Kidney (tissue), 14 donors: ENCODE measurements around the gene COL6A6. TPM values are rescaled to one million over a fixed set of nuclear protein-coding genes. Genes with fewer than 3 reads are reported as not detected.

Experiments used
- DNase-seq, 5 donors: peaks; one replicate each; pipeline ENCODE4 v3.0.0-alpha.2; 2013 to 2020
- FAIRE-seq: peaks from 2 replicates; lab custom pipeline; 2012; peaks lifted over from hg19 to GRCh38; lab: Jason Lieb, UNC
- H3K27ac ChIP-seq, 2 donors: one replicate each; pipeline ENCODE4 v1.7.0; 2013; ENCODE audit warnings: low read depth in 2 of 2, low read length in 2 of 2, inconsistent platforms in 1 of 2
- H3K27me3 ChIP-seq: one replicate; pipeline ENCODE4 v1.7.1; 2013; ENCODE audit warnings: low read length, inconsistent platforms; ENCODE audit not compliant: control insufficient read depth, insufficient read depth
- H3K36me3 ChIP-seq, 3 donors: one replicate each; pipeline versions ENCODE4 v1.7.0 to v1.7.1; 2013; ENCODE audit warnings: low read length in 3 of 3, control low read depth in 1 of 3, inconsistent platforms in 1 of 3; ENCODE audit not compliant: insufficient read depth in 3 of 3, control insufficient read depth in 2 of 3
- H3K4me1 ChIP-seq, 3 donors: one replicate each; pipeline versions ENCODE4 v1.7.0 to v1.7.1; 2013; ENCODE audit warnings: low read length in 3 of 3, inconsistent platforms in 1 of 3, low read depth in 1 of 3; ENCODE audit not compliant: control insufficient read depth in 2 of 3, insufficient read depth in 2 of 3
- H3K4me3 ChIP-seq, 3 donors: one replicate each; pipeline versions ENCODE4 v1.7.0 to v1.8.1; 2013; ENCODE audit warnings: low read length in 3 of 3, control low read depth in 1 of 3, inconsistent platforms in 1 of 3
- H3K9ac ChIP-seq, 3 donors: one replicate each; pipeline versions ENCODE4 v1.7.0 to v1.7.1; 2013; ENCODE audit warnings: low read length in 3 of 3, control low read depth in 1 of 3, inconsistent platforms in 1 of 3
- H3K9me3 ChIP-seq, 3 donors: one replicate each; pipeline versions ENCODE4 v1.7.0 to v1.7.1; 2013; ENCODE audit warnings: low read length in 3 of 3, control low read depth in 1 of 3, inconsistent platforms in 1 of 3; ENCODE audit not compliant: control insufficient read depth in 2 of 3, insufficient read depth in 1 of 3
- CTCF ChIP-seq: IDR thresholded peaks from 3 replicates; pipeline ENCODE4 v1.5.1; 2012; ENCODE audit warnings: mild to moderate bottlenecking, moderate library complexity, borderline replicate concordance; ENCODE audit not compliant: insufficient read depth; ENCODE audit errors: extremely low read depth
- intact Hi-C: fragments of 100-400 bp; cut with DNase I; formaldehyde crosslinking; loops from one replicate; pipeline ENCODE4 v1.11.1; 2022
- polyA plus RNA-seq: library from polyadenylated mRNA; stranded (reverse); fragments of 350-450 nt; fragmentation: Illumina TruSeq; extraction: RNeasy Lipid Tissue Mini Kit (QIAGEN cat#74804); gene quantifications from one replicate; pipeline ENCODE4 v1.2.3, GENCODE V29; 2014; ENCODE audit warnings: low read depth, low replicate concordance; ENCODE audit not compliant: insufficient read depth
- total RNA-seq: library from RNA; stranded (reverse); fragmentation: NEBNext Ultra II Directional; extraction: Animal tissue kit (Norgen Biotek cat#: 25700); gene quantifications from one replicate; pipeline ENCODE4 v1.2.1, GENCODE V29; 2021
- donor health status: control.
- donor health status: control.
- donor health status: control.
- donor health status: control.
- donor health status: control.
- donor health status: DM: yes; HTN: yes; CAD: no.
- donor health status: Normal renal cell carcinoma (clear cell type).

Gene COL6A6
- total and polyA plus RNA-seq, 2 donors from 2014 or later = 0.25 TPM; not detected in 1

- FAIRE-seq (no peak), DNase-seq (no peak)
- intact Hi-C loops = no loop called here
- TF ChIP-seq CTCF = no peak
- Histone ChIP-seq H3K27me3 (no peaks in the 10 kb centered on the region), H3K36me3 (no peaks in the 10 kb centered on the region), H3K9me3 (no peaks in the 10 kb centered on the region), H3K9ac (no peak overlapping the region), H3K4me1 (no peaks in the 10 kb centered on the region), H3K4me3 (no peak overlapping the region), H3K27ac (no peak overlapping the region)
These were observed 28.1 kb upstream of the COL6A6 start for GRCh38 chr3:130488769-130489450.

- Histone ChIP-seq H3K4me1 (no peaks in the 10 kb centered on the region), H3K9ac (no peak overlapping the region), H3K4me3 (no peak overlapping the region), H3K27ac (no peak overlapping the region), H3K27me3 (no peaks in the 10 kb centered on the region), H3K9me3 (no peaks in the 10 kb centered on the region), H3K36me3 (no peaks in the 10 kb centered on the region)
- TF ChIP-seq CTCF = no peak
- FAIRE-seq (no peak), DNase-seq (no peak)
- intact Hi-C loops = no loop called here
These were observed 26.7 kb upstream of the COL6A6 start for GRCh38 chr3:130490241-130490640.

- no peaks in the 10 kb centered on the region for H3K4me1 ChIP-seq
- no peak for TF ChIP-seq CTCF
- no peak overlapping the region for H3K27ac ChIP-seq
- H3K4me3 ChIP-seq = no peak overlapping the region
- FAIRE-seq (no peak), DNase-seq (peak in 1 of 5 donors; percentile 35)
- H3K36me3 ChIP-seq = no peaks in the 10 kb centered on the region
- no peaks in the 10 kb centered on the region for H3K27me3 ChIP-seq
- H3K9me3 ChIP-seq = no peaks in the 10 kb centered on the region
- intact Hi-C loops = no loop called here
- no peak overlapping the region for H3K9ac ChIP-seq
These were observed 25.5 kb upstream of the COL6A6 start for GRCh38 chr3:130491431-130491830.

GRCh38 chr3:130504701-130505100, 12.3 kb upstream of the COL6A6 start:
- intact Hi-C loops = no loop called here
- no peak for DNase-seq
- no peak overlapping the region for H3K9ac ChIP-seq
- H3K4me1 ChIP-seq = no peaks in the 10 kb centered on the region
- TF ChIP-seq CTCF = no peak
- no peak overlapping the region for H3K4me3 ChIP-seq
- no peaks in the 10 kb centered on the region for H3K27me3 ChIP-seq
- H3K36me3 ChIP-seq = no peaks in the 10 kb centered on the region
- FAIRE-seq = no peak
- no peaks in the 10 kb centered on the region for H3K9me3 ChIP-seq
- no peak overlapping the region for H3K27ac ChIP-seq
